GM23248 (cell line): ENCODE data around the gene ARPC2. TPM values are rescaled to one million over a fixed set of nuclear protein-coding genes. Genes with fewer than 3 reads are reported as not detected.

Experiments
- DNase-seq: peaks from one replicate; pipeline ENCODE4 v3.0.0-alpha.2; 2015
- H2AFZ ChIP-seq: fragments of 200-600 bp; sonication (generic); 2 replicates; pipeline ENCODE4 v1.6.1; 2016; ENCODE audit warnings: antibody characterized with exemption
- H3F3A ChIP-seq: fragments of 200-600 bp; sonication (generic); 2 replicates; pipeline ENCODE4 v1.6.1; 2016; ENCODE audit warnings: mild to moderate bottlenecking, antibody characterized with exemption, mixed run types; ENCODE audit not compliant: insufficient read depth
- H3K27ac ChIP-seq: fragments of 200-600 bp; sonication (generic); 2 replicates; pipeline ENCODE4 v1.5.1; 2016; ENCODE audit warnings: mild to moderate bottlenecking
- H3K27me3 ChIP-seq: fragments of 200-600 bp; sonication (generic); replicated peaks from 2 replicates; pipeline ENCODE4 v1.6.1; 2016; ENCODE audit warnings: mild to moderate bottlenecking; ENCODE audit not compliant: insufficient read depth
- H3K36me3 ChIP-seq: fragments of 200-600 bp; sonication (generic); 2 replicates; pipeline ENCODE4 v1.6.1; 2016; ENCODE audit warnings: low read depth, mild to moderate bottlenecking
- H3K4me1 ChIP-seq: fragments of 200-600 bp; sonication (generic); 2 replicates; pipeline ENCODE4 v1.6.1; 2016; ENCODE audit warnings: mild to moderate bottlenecking; ENCODE audit not compliant: insufficient read depth
- H3K4me2 ChIP-seq: fragments of 200-600 bp; sonication (generic); one replicate; pipeline ENCODE4 v1.6.1; 2016; ENCODE audit warnings: mild to moderate bottlenecking; ENCODE audit not compliant: unreplicated experiment
- H3K4me3 ChIP-seq: fragments of 200-600 bp; sonication (generic); 2 replicates; pipeline ENCODE4 v1.5.1; 2016; ENCODE audit warnings: mild to moderate bottlenecking
- H3K79me2 ChIP-seq: fragments of 200-600 bp; sonication (generic); 2 replicates; pipeline ENCODE4 v1.6.1; 2016; ENCODE audit warnings: mild to moderate bottlenecking; ENCODE audit not compliant: insufficient read depth
- H3K9ac ChIP-seq: fragments of 200-600 bp; sonication (generic); 2 replicates; pipeline ENCODE4 v1.6.1; 2016; ENCODE audit warnings: mild to moderate bottlenecking
- H3K9me2 ChIP-seq: fragments of 200-600 bp; sonication (generic); 2 replicates; pipeline ENCODE4 v1.6.1; 2016; ENCODE audit warnings: mixed run types, mild to moderate bottlenecking, moderate library complexity; ENCODE audit not compliant: insufficient read depth
- H3K9me3 ChIP-seq: fragments of 200-600 bp; sonication (generic); one replicate; pipeline ENCODE4 v1.6.1; 2017; ENCODE audit warnings: low read depth
- H4K20me1 ChIP-seq: fragments of 200-600 bp; sonication (generic); 2 replicates; pipeline ENCODE4 v1.6.0; 2016; ENCODE audit not compliant: insufficient read depth
- EZH2 ChIP-seq: fragments of 200-600 bp; sonication (generic); IDR thresholded peaks from 2 replicates; pipeline ENCODE4 v1.6.1; 2018; ENCODE audit warnings: antibody characterized with exemption, mild to moderate bottlenecking; ENCODE audit not compliant: insufficient read depth, poor library complexity, severe bottlenecking
- EZH2phosphoT487 ChIP-seq: fragments of 200-600 bp; sonication (generic); IDR thresholded peaks from 2 replicates; pipeline ENCODE4 v1.6.1; 2018; ENCODE audit warnings: antibody characterized with exemption, moderate library complexity, mild to moderate bottlenecking, low read depth; ENCODE audit not compliant: insufficient read depth
- WGBS, 2 experiments: methylation state at CpG; one replicate each; pipeline ENCODE4 v1.1.6; 2015 to 2017; ENCODE audit warnings: low lambda C conversion rate in 2 of 2, low coverage in 1 of 2; ENCODE audit errors: missing lambda C conversion rate in 2 of 2; 5-methylcytosine and 5-hydroxymethylcytosine counted together
- in situ Hi-C: fragments of 300-500 bp; cut with MboI; formaldehyde crosslinking; loops from 2 replicates; pipeline ENCODE4 v1.15.0; 2020
- polyA plus RNA-seq: library from polyadenylated mRNA; unstranded; fragments of >200 nt; fragmentation: Nextera tagmentation; extraction: Ambion mirVana; gene quantifications from 2 replicates; pipeline ENCODE4 v1.2.1, GENCODE V29; 2016
- total RNA-seq: library from RNA; depleted of rRNA; stranded (reverse); fragments of >200 nt; shearing (Covaris generic); gene quantifications from 2 replicates; pipeline ENCODE4 v1.2.3, GENCODE V29; 2014

Gene ARPC2
- total and polyA plus RNA-seq, 2 experiments from 2014 or later: 644 to 851 TPM

DNA sequence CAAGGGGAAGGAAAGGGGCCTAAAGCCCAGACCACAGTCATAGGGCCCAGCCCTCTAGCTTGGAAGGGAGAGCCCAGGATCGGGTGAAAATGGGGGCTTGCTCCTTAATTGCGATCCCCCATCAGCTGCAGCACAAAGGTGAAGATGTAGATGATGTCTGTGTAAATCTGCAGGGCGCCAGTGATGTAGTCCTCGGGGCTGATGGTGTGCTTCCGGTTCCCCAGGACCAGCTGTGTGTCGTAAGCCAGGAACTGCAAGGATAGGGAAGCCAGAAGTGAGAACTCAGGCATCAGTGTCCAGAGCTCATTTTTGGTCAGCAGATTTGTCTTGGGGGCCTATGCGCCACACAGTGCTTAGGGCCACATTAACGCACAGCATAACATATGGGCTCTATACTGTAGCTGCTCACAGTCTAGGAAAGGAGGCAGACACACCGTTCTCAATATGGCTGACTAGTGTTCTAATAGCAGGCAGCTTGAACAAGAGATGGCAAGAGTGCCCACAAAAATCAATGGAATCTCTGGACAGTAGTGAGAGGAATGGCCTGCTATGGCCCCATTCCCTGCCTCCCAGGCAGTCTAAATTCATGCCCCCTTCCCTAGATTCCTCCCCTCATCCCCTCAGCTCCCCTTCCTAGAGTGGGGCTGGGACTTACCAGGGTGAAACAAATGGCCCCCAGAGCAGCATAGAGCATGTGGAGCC lies 58.5 kb downstream of the ARPC2 start:
- H3K4me1 ChIP-seq: peaks cover 16% of the 10 kb centered on the region
- H3K36me3 ChIP-seq: peaks cover 21% of the 10 kb centered on the region; the same call in 1 of the 2 replicates
- no peak overlapping the region for H2AFZ ChIP-seq
- in situ Hi-C loops: no loop called here
- no peak for DNase-seq
- no peaks in the 10 kb centered on the region for H3K9me3 ChIP-seq
- TF ChIP-seq EZH2 (no peak), EZH2phosphoT487 (no peak)
- no peaks in the 10 kb centered on the region for H4K20me1 ChIP-seq
- no peak overlapping the region for H3K4me3 ChIP-seq
- H3K27me3 ChIP-seq: no peaks in the 10 kb centered on the region
- H3F3A ChIP-seq: peaks cover 17% of the 10 kb centered on the region
- peaks cover 82% of the 10 kb centered on the region for H3K79me2 ChIP-seq
- no peak overlapping the region for H3K9ac ChIP-seq
- H3K9me2 ChIP-seq: no peaks in the 10 kb centered on the region
- WGBS, 2 experiments: 81 to 82% methylated on average over 9 of the region's 9 CpGs
- H3K27ac ChIP-seq: no peak overlapping the region
- no peak overlapping the region for H3K4me2 ChIP-seq

- Histone ChIP-seq H3K9me3 (no peaks in the 10 kb centered on the region), H3K9me2 (no peaks in the 10 kb centered on the region), H3K27me3 (no peaks in the 10 kb centered on the region), H3F3A (peaks cover 26% of the 10 kb centered on the region), H3K79me2 (peaks cover 82% of the 10 kb centered on the region), H3K4me3 (no peak overlapping the region), H3K27ac (no peak overlapping the region), H3K9ac (no peak overlapping the region), H3K36me3 (peaks cover 21% of the 10 kb centered on the region; the same call in 1 of the 2 replicates), H3K4me1 (peaks cover 16% of the 10 kb centered on the region), H4K20me1 (no peaks in the 10 kb centered on the region), H3K4me2 (no peak overlapping the region), H2AFZ (no peak overlapping the region)
- in situ Hi-C loops: no loop called here
- WGBS, 2 experiments: 71 to 72% methylated on average over 12 of the region's 12 CpGs
- peak; percentile 15 for DNase-seq
- TF ChIP-seq EZH2: no peak
- TF ChIP-seq EZH2phosphoT487: no peak
Observed at GRCh38 chr2:218276986-218277755, 60.2 kb downstream of the ARPC2 start.

DNA sequence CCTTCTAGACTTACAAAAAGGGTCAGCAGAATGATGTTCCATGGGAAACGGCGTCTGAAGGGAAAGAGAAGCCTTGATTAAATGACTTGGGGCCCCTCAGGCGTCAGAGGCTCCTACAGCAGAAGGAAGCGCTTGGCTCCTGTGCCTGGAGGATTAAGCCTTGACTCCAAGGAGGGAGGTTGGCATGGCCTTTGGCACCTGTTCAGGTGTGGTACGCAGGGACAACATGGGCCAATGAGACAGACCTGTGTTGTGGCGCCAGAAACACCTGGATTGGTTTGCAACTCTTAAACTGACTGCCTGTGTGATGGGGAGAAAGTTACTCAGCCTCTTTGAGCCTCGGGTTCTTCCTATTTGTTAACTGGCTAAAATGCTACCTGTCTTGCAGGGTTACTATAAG lies 60.9 kb downstream of the ARPC2 start:
- Histone ChIP-seq H3K79me2 (peaks cover 89% of the 10 kb centered on the region), H3K4me1 (peaks cover 21% of the 10 kb centered on the region), H3K4me2 (no peak overlapping the region), H3K9me2 (no peaks in the 10 kb centered on the region), H3K9ac (no peak overlapping the region), H4K20me1 (no peaks in the 10 kb centered on the region), H3K36me3 (peaks cover 21% of the 10 kb centered on the region; the same call in 1 of the 2 replicates), H3K27ac (no peak overlapping the region), H3K4me3 (no peak overlapping the region), H3K9me3 (no peaks in the 10 kb centered on the region), H3K27me3 (no peaks in the 10 kb centered on the region), H3F3A (peaks cover 29% of the 10 kb centered on the region), H2AFZ (no peak overlapping the region)
- no peak for TF ChIP-seq EZH2
- TF ChIP-seq EZH2phosphoT487: no peak
- in situ Hi-C loops: no loop called here
- WGBS, 2 experiments: 76 to 83% methylated on average over 7 of the region's 7 CpGs
- no peak for DNase-seq

DNA sequence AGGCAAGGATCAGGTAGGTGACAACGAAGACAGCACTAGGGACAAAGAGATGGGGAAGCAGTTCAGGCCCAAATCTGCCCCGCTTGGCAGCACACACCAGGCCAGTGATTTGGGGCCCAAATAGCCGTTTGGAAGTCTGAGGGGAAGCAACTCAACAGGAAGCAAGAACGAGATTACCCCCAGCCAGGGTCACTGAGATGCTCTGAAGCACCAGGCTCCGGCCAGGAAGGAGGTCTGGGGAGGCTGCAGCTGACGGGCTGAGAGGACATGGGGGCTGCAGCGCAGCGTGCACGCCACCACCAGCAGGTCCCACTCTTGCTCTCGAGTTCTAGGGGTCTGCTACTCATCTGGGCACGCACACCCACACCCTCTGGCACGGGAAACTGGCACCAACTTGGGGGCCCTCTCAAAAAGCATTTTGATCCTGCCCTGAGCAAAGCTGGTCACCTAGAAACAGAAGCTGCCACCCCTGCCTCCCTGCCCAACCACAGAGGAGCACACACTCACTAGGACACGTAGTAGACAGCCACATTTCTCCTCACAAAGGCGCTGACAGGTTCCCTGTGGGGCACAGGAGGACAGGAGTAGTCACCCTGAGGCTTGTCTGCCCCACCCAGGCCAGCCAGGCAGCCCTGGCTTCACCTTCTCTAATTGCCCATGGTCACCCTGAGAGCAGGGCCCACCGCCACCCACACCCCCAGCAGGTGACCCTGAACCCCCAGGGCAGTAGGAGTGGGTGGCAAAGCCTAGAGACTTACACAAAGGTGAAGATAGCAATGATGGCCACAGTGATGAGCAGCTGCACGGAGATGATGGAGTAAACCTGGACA lies 61.8 kb downstream of the ARPC2 start:
- H3K36me3 ChIP-seq: peaks cover 21% of the 10 kb centered on the region; the same call in 1 of the 2 replicates
- DNase-seq: no peak
- H4K20me1 ChIP-seq: no peaks in the 10 kb centered on the region
- no peaks in the 10 kb centered on the region for H3K9me3 ChIP-seq
- in situ Hi-C loops: no loop called here
- no peak overlapping the region for H3K27ac ChIP-seq
- no peaks in the 10 kb centered on the region for H3K27me3 ChIP-seq
- no peak overlapping the region for H2AFZ ChIP-seq
- no peak overlapping the region for H3K4me3 ChIP-seq
- H3K9me2 ChIP-seq: no peaks in the 10 kb centered on the region
- peaks cover 34% of the 10 kb centered on the region for H3F3A ChIP-seq
- H3K79me2 ChIP-seq: peaks cover 97% of the 10 kb centered on the region
- 83 to 84% methylated on average over 16 of the region's 16 CpGs for WGBS, 2 experiments
- H3K4me2 ChIP-seq: no peak overlapping the region
- no peak for TF ChIP-seq EZH2phosphoT487
- TF ChIP-seq EZH2: no peak
- no peak overlapping the region for H3K9ac ChIP-seq
- H3K4me1 ChIP-seq: peaks cover 26% of the 10 kb centered on the region
